Fibroblast of skin of scalp (primary cell): Measurements from ENCODE around the gene NEDD1.

Experiments
- DNase-seq: peaks from one replicate; pipeline ENCODE4 v3.0.0-alpha.2; 2013

NEDD1 gene

GRCh38 chr12:96906498-96906848 lies 584 bp upstream of the NEDD1 start:
- no peak for DNase-seq

- DNase-seq = peak; percentile 20
Observed at GRCh38 chr12:96907671-96908422, 790 bp downstream of the NEDD1 start.

GRCh38 chr12:96908423-96908675 lies 1.3 kb downstream of the NEDD1 start:
- DNase-seq = no peak

GRCh38 chr12:96912261-96912660 lies 5.2 kb downstream of the NEDD1 start:
- no peak for DNase-seq

GRCh38 chr12:96912943-96913342 lies 5.9 kb downstream of the NEDD1 start:
- DNase-seq = no peak

- no peak for DNase-seq
Observed at GRCh38 chr12:96919510-96920210, 12.6 kb downstream of the NEDD1 start.

- no peak for DNase-seq
Observed at GRCh38 chr12:96948782-96949181, 41.7 kb downstream of the NEDD1 start.

- DNase-seq = no peak
Observed at GRCh38 chr12:96979532-96979931, 72.5 kb downstream of the NEDD1 start.

- peak; percentile 66 for DNase-seq
Observed at GRCh38 chr12:96980991-96981414, 73.9 kb downstream of the NEDD1 start.

- no peak for DNase-seq
Observed at GRCh38 chr12:96981911-96982310, 74.9 kb downstream of the NEDD1 start.

- no peak for DNase-seq
Observed at GRCh38 chr12:96982671-96983070, 75.6 kb downstream of the NEDD1 start.

GRCh38 chr12:96985515-96986362 lies 78.7 kb downstream of the NEDD1 start:
- peak; percentile 5 for DNase-seq

- peak; percentile 26 for DNase-seq
Observed at GRCh38 chr12:96986883-96987523, 79.9 kb downstream of the NEDD1 start.

- DNase-seq = no peak
Observed at GRCh38 chr12:96988919-96989318, 81.9 kb downstream of the NEDD1 start.

GRCh38 chr12:96989916-96990315 lies 82.9 kb downstream of the NEDD1 start:
- no peak for DNase-seq

GRCh38 chr12:96994900-96995299 lies 87.8 kb downstream of the NEDD1 start:
- no peak for DNase-seq

GRCh38 chr12:96995861-96996260 lies 88.8 kb downstream of the NEDD1 start:
- DNase-seq = no peak

- DNase-seq = no peak
Observed at GRCh38 chr12:96997797-96998484, 90.9 kb downstream of the NEDD1 start.

- DNase-seq = no peak
Observed at GRCh38 chr12:97003276-97003675, 96.2 kb downstream of the NEDD1 start.
